Kidney epithelial cell (primary cell): ENCODE data around the gene DOCK9. TPM values are rescaled to one million over a fixed set of nuclear protein-coding genes. Genes with fewer than 3 reads are reported as not detected.

Experiments
- DNase-seq: peaks from one replicate; pipeline ENCODE4 v3.0.0-alpha.2; 2010; ENCODE audit warnings: low read depth
- H3K27me3 ChIP-seq: 2 replicates; pipeline ENCODE4 v1.6.0; 2011; ENCODE audit warnings: low read length; ENCODE audit not compliant: control insufficient read depth, insufficient read depth
- H3K36me3 ChIP-seq: 2 replicates; pipeline ENCODE4 v1.5.1; 2011; ENCODE audit warnings: low read length; ENCODE audit not compliant: control insufficient read depth, insufficient read depth
- H3K4me3 ChIP-seq: 2 replicates; pipeline ENCODE4 v1.5.1; 2011; ENCODE audit warnings: low read depth, mild to moderate bottlenecking, control low read depth, low read length
- CTCF ChIP-seq: IDR thresholded peaks from 2 replicates; pipeline ENCODE4 v1.5.1; 2011; ENCODE audit warnings: mild to moderate bottlenecking, moderate library complexity, low read length, control low read depth, inconsistent platforms; ENCODE audit not compliant: insufficient read depth, poor library complexity, severe bottlenecking
- total RNA-seq: library from RNA; depleted of rRNA; stranded (reverse); fragments of >200 nt; gene quantifications from 2 replicates; pipeline ENCODE4 v1.2.3, GENCODE V29; 2015

The DOCK9 gene
- total RNA-seq, 1 donor from 2014 or later, result 226 TPM

GRCh38 chr13:98983182-98983581, 5.3 kb upstream of the DOCK9 start:
- DNase-seq, result no peak
- H3K27me3 ChIP-seq, result no peaks in the 10 kb centered on the region
- no peak for TF ChIP-seq CTCF
- H3K4me3 ChIP-seq, result no peak overlapping the region
- H3K36me3 ChIP-seq, result no peaks in the 10 kb centered on the region

GRCh38 chr13:98981369-98982080, 3.7 kb upstream of the DOCK9 start:
- DNase-seq, result no peak
- TF ChIP-seq CTCF, result no peak
- no peaks in the 10 kb centered on the region for H3K27me3 ChIP-seq
- no peak overlapping the region for H3K4me3 ChIP-seq
- H3K36me3 ChIP-seq, result no peaks in the 10 kb centered on the region

- TF ChIP-seq CTCF, result no peak
- no peak overlapping the region for H3K4me3 ChIP-seq
- no peak for DNase-seq
- H3K27me3 ChIP-seq, result no peaks in the 10 kb centered on the region
- H3K36me3 ChIP-seq, result no peaks in the 10 kb centered on the region
Observed at GRCh38 chr13:98979012-98979660, 1.3 kb upstream of the DOCK9 start.

GRCh38 chr13:98978280-98978679, 416 bp upstream of the DOCK9 start:
- H3K4me3 ChIP-seq, result peak overlapping the region; percentile 44

GRCh38 chr13:98976941-98977340, 923 bp downstream of the DOCK9 start:
- H3K4me3 ChIP-seq, result peak overlapping the region; percentile 44
- H3K27me3 ChIP-seq, result no peaks in the 10 kb centered on the region
- no peak for TF ChIP-seq CTCF
- DNase-seq, result no peak
- no peaks in the 10 kb centered on the region for H3K36me3 ChIP-seq

More at GRCh38 chr13:98978280-98978679, 416 bp upstream of the DOCK9 start:
- no peaks in the 10 kb centered on the region for H3K27me3 ChIP-seq
- TF ChIP-seq CTCF, result no peak
- H3K36me3 ChIP-seq, result no peaks in the 10 kb centered on the region
- peak; percentile 90 for DNase-seq
